ENCODE results near the gene PODXL.

GRCh38 chr7:131494182-131494581 is 62.2 kb downstream of the PODXL start:
- TF ChIP-seq POLR2AphosphoS5 (IDR thresholded peaks at IDR 0.05; ENCODE audit: insufficient read depth, low read depth, low read length) (no peak), CTCF (IDR thresholded peaks at IDR 0.05; ENCODE audit: extremely low read depth in 1 of 2, insufficient read depth in 1 of 2, low read depth in 1 of 2, low read length in 2 of 2) (no peak), POLR2A (IDR thresholded peaks at IDR 0.05; ENCODE audit: low read depth, low read length) (no peak), MYC (IDR thresholded peaks at IDR 0.05; ENCODE audit: low read depth, low read length) (no peak), MAX (IDR thresholded peaks at IDR 0.05; ENCODE audit: insufficient read depth, insufficient read length) (no peak), EZH2 (IDR thresholded peaks at IDR 0.05; ENCODE audit: borderline replicate concordance, low read depth, low read length, severe bottlenecking) (no peak), FOS (IDR thresholded peaks at IDR 0.05; ENCODE audit: borderline replicate concordance, insufficient read depth, low read length) (no peak), GATA2 (IDR thresholded peaks at IDR 0.05; ENCODE audit: insufficient read depth, insufficient read length, low read depth, low read length) (no peak), JUN (IDR thresholded peaks at IDR 0.05; ENCODE audit: borderline replicate concordance, insufficient read depth, insufficient read length, low read depth) (no peak)

Measured in endothelial cell of umbilical vein (primary cell).